NCI-H524 (cell line): Measurements from ENCODE around the gene ACAA2.
A peak's percentile ranks its signal among the peaks of the same experiment; 100 is the strongest.

Experiments
- DNase-seq, 2 experiments: peaks; one replicate each; lab custom pipeline; 2025; lab: John Stamatoyannopoulos, UW

The ACAA2 gene

DNA sequence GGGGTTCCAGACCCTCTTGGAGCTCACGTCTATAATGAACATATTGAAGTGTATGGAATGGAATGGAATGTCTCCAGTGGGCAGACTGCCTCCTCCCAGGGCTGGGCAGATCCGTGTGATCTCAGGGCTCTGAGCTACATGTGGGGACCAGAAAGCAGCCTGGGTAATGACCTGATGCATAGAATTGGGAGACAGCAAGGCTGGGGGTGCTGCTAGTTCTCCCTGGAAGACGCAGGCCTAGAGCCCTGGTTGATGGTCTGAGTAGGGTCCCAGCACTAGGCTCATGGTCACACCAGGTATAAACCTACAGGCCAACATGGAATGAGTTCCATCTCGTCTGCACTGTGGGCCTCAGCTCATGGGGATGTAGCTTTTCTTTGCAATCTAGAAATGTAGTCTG, 46.7 kb downstream of the ACAA2 start:
- no peak for DNase-seq

DNA sequence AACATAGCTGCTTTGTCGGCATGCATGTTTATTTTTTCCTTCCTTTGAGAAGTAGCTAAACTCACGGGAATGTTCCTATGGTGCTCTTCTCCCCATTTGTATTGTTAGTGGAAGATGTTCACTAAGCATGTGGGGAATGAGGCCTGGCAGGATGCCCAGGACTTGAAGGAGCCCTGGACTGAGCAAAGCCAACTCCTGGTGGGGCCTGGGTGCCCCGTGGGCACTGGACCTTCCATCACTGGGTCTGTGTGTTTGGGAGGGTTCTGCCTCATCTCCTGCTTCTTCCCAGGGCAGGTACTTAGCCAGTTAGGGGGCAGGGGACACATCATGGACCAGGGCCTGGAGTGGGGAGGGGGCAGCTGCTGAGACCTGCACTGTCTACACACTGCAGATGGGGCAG, 49.3 kb downstream of the ACAA2 start:
- DNase-seq, result no peak

DNA sequence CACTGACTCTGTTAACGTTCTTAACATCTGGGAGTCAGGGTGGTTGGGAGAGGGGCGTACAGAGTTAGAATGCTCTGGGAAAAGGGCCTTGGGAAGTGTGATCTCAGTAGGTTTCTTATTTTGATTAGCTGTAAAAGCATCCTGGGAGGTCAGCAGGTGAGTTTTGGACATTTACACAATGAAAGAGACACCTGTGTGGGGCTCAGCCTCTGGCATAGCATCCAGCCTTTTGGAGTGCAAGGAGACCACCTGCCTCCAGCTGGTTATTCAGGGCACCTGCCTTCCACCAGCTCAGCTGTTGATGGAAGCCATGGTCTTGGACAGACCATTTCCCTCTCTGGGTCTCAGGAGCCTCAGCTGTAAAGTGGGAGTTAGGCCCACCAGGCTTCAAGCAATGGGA, 49.7 kb downstream of the ACAA2 start:
- DNase-seq, result no peak

GRCh38 chr18:49762191-49763077, 50.9 kb downstream of the ACAA2 start:
- DNase-seq, result no peak

GRCh38 chr18:49761771-49762170, 51.6 kb downstream of the ACAA2 start:
- no peak for DNase-seq

- DNase-seq, result no peak
Observed at GRCh38 chr18:49758263-49758610, 55.1 kb downstream of the ACAA2 start.

GRCh38 chr18:49757513-49758262, 55.6 kb downstream of the ACAA2 start:
- no peak for DNase-seq

- no peak for DNase-seq
Observed at GRCh38 chr18:49756671-49757362, 56.5 kb downstream of the ACAA2 start.

DNA sequence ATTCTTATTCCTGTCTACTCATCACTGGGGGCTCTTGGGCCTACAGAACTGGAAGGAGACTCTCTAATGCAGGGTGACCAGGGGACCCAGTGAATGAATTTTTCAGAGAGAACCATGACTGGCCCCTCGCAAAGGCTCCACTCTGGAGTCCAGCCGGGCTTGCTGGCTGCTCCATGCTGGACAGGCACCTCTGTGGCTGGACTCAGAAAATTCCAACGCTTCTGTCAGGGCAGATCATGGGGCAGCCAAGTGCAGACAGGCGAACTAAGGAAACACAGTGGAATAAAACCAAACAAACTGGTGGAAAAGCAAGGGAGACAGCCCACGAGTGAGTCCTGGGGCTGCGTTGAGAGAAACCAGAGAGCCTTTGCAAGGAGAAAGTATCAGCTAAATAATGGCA, 57.2 kb downstream of the ACAA2 start:
- no peak for DNase-seq

- DNase-seq, result no peak
Observed at GRCh38 chr18:49755489-49755888, 57.8 kb downstream of the ACAA2 start.

DNA sequence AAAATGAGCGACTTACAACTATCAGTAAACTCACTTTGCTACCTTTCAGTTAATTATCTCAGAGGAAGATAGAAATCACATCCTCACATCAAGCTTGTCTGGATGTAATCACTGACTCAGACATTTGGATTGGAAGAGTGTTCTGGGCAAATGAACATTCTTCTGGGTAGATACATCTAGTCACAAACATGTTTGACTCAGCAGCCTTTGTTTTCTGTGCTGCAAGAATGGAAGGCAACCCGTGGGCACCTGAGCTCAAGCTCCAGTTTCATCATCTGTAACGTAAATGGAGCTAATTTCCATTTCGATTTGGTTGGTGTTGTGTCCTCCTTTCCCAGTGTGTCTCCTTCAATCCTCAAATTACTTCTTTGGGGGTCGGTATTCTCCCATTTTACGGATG, 58.5 kb downstream of the ACAA2 start:
- DNase-seq, result no peak

GRCh38 chr18:49753643-49754042, 59.7 kb downstream of the ACAA2 start:
- no peak for DNase-seq

DNA sequence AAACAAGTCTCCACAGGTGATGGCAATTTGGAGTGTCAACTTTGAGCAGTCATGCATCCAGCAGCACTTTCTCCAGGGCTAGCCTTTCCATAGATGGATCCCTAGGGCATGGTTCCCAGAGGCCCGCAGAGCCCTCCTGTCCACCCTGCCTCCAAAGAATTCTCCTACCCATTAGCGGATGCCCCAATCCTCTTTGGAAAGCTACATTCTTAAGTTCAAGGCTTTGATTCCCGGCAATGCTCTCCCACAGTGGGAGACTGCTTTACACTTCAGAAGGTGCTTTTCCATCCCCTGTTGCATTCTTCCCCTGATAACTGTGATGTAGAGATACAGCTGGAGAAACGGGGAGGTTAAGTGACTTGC, 61.3 kb downstream of the ACAA2 start:
- DNase-seq, result no peak

- DNase-seq, result no peak
Observed at GRCh38 chr18:49751427-49752094, 61.8 kb downstream of the ACAA2 start.

DNA sequence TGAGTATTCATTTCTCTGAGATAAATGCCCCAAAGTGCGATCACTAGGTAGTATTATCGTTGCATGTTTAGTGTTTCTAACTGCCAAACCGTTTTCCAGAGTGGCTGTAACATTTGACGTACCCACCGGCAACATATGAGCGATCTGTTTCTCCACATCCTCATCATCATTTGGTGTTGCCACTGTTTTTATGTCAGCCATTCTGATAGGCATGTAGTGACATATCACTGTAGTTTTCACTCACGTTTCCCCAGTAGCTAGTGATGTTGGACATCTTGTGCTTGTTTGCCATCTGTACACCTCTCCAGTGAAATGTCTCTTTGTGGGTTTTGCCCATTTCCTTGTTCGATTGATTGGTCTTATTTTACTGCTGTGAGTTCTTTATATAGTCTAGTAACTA, 63.8 kb downstream of the ACAA2 start:
- DNase-seq, result peak in 1 of 2 experiments; percentile 6

DNA sequence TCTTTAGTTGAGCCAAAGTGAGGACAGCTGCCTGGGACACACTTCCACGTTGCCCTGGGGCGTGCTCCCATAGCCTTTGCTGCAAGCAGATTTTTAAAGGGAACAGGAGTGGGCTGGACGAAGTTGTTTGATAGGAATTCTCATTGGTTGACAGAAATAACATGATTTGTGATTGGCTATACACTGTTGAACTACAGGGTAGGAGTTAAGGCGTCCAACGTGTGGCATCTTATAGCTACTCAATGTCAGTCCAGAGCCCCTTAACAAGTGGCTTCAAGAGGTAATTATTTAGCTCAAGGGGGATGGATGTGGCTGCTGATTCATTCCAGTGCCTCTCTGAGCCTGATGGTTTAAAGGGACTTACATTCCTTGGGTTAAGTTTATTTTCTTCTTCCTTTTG, 65.5 kb downstream of the ACAA2 start:
- peak; percentile 78 to 92 for DNase-seq

DNA sequence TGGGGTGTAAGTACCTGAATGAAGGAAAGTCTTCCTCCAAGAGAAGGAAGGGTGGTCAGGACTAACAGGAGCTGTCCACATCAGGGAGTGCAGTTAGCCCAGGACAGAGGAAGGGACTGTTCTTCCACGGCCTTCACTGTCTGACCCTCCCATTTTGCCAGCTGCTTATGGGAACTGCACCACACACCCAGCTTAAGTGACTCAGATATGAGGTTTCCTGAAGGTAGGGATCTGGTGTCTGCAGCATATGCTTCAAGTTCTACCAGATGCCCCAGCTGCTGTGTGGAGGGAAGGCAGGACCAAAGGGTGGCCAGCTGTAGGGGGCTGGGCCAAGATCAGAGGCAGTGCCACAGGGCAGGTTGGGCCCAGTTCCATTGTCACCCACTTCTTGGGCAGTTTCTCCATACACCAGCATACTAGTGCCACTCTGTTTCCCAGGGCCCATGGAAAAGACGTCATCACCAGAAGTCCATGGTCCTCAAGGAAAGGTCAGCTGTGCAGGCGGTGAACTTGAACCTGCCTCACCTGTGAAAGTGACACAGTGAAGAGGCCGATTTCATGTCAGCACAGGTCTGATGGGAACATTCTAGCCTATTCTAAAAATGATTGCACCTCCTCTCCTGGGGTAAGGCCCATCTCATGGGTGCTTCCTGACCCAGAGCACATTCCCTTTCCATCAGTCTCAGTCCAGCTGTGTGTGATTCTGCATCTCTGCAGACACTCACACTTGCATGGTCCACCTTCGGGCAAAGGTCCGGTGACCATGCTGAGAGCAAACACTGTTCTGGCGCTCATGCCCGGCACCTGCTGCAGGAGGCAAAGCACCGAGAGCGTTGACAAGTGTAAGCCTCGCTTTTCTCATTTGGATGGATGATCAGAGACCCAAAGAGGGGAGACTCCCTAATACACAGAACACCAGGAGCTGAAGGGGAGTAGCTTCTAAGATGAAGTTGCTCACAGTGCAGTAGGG, 68.0 kb downstream of the ACAA2 start:
- peak in 1 of 2 experiments; percentile 76 for DNase-seq

DNA sequence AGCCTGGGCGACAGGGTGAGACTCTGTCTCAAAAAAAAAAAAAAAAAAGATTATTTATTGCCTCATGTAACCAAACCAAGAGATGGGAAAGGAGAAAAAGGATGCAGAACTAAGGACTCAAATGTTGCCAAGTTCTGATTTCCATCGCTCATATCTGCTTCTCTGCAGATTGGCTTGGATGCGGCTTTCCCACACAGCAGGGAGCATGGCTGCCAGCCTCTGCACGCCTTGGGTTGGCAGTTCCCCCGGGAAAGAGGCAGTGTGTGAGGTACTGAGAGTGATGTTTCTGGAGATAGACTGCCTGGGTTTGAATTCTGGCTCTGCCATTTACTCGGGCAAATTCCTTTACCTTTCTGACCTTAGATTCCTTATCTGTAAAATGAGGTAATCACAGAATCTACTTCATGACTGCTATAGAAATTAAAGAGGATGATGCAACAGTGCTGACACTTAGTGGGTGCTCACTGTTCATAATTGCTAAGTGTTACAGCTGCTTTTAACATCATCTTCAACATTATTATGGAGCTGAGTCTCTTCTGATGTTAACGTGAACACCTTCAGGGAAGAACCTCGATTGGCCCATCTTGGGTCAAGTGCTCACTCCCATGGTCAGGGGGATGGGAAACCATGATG, 68.8 kb downstream of the ACAA2 start:
- DNase-seq, result no peak

- no peak for DNase-seq
Observed at GRCh38 chr18:49743117-49743567, 70.2 kb downstream of the ACAA2 start.

DNA sequence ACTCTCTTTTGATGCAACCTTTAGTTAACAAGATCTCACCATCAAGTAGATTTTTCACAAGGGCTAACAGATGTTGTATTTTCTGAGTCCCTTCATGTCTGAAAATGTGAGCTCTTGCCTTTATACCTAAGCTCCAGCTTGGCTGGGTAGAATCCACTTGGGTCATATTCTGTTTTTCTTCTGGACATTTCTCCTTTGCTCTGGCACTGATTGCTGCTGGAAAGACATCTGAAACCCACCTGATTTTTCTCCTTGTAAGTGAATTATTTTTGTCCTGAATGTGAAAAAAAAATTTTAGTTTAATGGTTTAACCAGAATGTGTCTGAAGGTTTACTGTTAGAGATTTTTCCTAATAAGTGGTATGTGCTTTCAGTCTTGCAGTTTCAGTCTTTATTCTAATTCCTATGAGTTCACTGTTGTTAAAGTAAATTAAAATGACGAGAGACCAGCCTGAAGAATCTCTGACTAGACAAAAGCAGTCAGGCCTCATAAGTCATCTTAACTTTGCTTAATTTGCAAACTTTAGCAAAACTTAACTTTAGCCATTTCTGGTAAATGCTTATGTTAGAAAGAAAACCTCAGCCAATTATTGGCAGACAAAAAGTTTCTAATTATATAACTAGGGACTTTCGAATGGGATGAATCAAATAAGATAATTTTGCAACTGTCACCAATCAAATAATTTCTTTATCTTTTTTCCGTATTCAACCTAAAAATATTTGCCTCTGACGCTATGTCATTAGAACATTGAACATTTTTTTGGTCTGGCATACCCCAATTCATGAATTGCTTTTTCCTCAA, 70.8 kb downstream of the ACAA2 start:
- DNase-seq, result peak in 1 of 2 experiments; percentile 49
